ENCODE results near the gene PPFIA2. TPM values are rescaled to one million over a fixed set of nuclear protein-coding genes. Genes with fewer than 3 reads are reported as not detected.

Gene PPFIA2
- polyA plus RNA-seq, 1 of the 3 experiments (the other 2 are of a cell fraction) = not detected

GRCh38 chr12:81327425-81327824 is 431.7 kb downstream of the PPFIA2 start:
- no peaks in the 10 kb centered on the region for H3K79me2 ChIP-seq (ENCODE audit: insufficient read depth)
- no peaks in the 10 kb centered on the region for H3K9me3 ChIP-seq
- no peak overlapping the region for H2AFZ ChIP-seq (ENCODE audit: low read depth)
- no peak for DNase-seq
- ChIA-PET CTCF (no interaction called here), POLR2A (no interaction called here)
- H3K9me2 ChIP-seq = no peaks in the 10 kb centered on the region
- no peaks in the 10 kb centered on the region for H3K36me3 ChIP-seq (replicated peaks in 1 of 2; ENCODE audit: control insufficient read depth in 1 of 2, insufficient read depth in 2 of 2, low read length in 1 of 2)
- no peaks in the 10 kb centered on the region for H3K27me3 ChIP-seq (ENCODE audit: insufficient read depth)
- no peak overlapping the region for H3K4me3 ChIP-seq (ENCODE audit: low read depth in 2 of 2, low read length in 1 of 2)
- H3K4me1 ChIP-seq (ENCODE audit: control insufficient read depth in 1 of 2, insufficient read depth in 2 of 2, low read depth in 1 of 2, low read length in 1 of 2) = no peaks in the 10 kb centered on the region
- no peaks in the 10 kb centered on the region for H3F3A ChIP-seq (replicated peaks; ENCODE audit: insufficient read depth)
- TF ChIP-seq FOXJ3 (CRISPR knock-in tag; IDR thresholded peaks at IDR 0.05) = no peak
- TF ChIP-seq POLR2AphosphoS5 (IDR thresholded peaks at IDR 0.05; ENCODE audit: low read depth, low read length) = no peak
- TF ChIP-seq EZH2phosphoT487 (IDR thresholded peaks at IDR 0.05; ENCODE audit: borderline replicate concordance, low read depth) = no peak
- no peak for TF ChIP-seq RAD21 (IDR thresholded peaks at IDR 0.05; ENCODE audit: low read length)
- no peak for TF ChIP-seq GABPA (IDR thresholded peaks at IDR 0.05; ENCODE audit: low read depth)
- TF ChIP-seq SMC3 (IDR thresholded peaks at IDR 0.05; ENCODE audit: low read depth, low read length) = no peak
- no peak for TF ChIP-seq RXRA (IDR thresholded peaks at IDR 0.05; ENCODE audit: borderline replicate concordance, low read depth)
- TF ChIP-seq RFX5 (IDR thresholded peaks at IDR 0.05; ENCODE audit: low read length) = no peak
- TF ChIP-seq TCF12 (IDR thresholded peaks at IDR 0.05) = no peak
- TF ChIP-seq IRF3 (IDR thresholded peaks at IDR 0.05; ENCODE audit: low read depth, low read length) = no peak
- TF ChIP-seq YY1 (IDR thresholded peaks at IDR 0.05; ENCODE audit: low read depth) = no peak
- TF ChIP-seq ZBTB33 (IDR thresholded peaks at IDR 0.05; ENCODE audit: borderline replicate concordance, low read depth) = no peak
- TF ChIP-seq TEAD4 (IDR thresholded peaks at IDR 0.05; ENCODE audit: borderline replicate concordance, insufficient read depth) = no peak
- TF ChIP-seq SIN3A (IDR thresholded peaks at IDR 0.05; ENCODE audit: borderline replicate concordance, low read depth, low read length) = no peak
- H4K20me1 ChIP-seq (ENCODE audit: insufficient read depth) = no peaks in the 10 kb centered on the region
- H3K4me2 ChIP-seq = no peak overlapping the region
- H3K27ac ChIP-seq (ENCODE audit: low read depth in 2 of 2, low read length in 1 of 2) = no peak overlapping the region
- H3K9ac ChIP-seq = no peak overlapping the region

- ChIA-PET POLR2A (no interaction called here), CTCF (interaction anchor here (0.8 kb wide), 1 partner anchor 10 kb away, joined by 3 read pairs; no protein-coding TSS in a partner anchor)
- Histone ChIP-seq H4K20me1 (ENCODE audit: insufficient read depth) (no peaks in the 10 kb centered on the region), H3K36me3 (replicated peaks in 1 of 2; ENCODE audit: control insufficient read depth in 1 of 2, insufficient read depth in 2 of 2, low read length in 1 of 2) (no peaks in the 10 kb centered on the region), H3K4me3 (ENCODE audit: low read depth in 2 of 2, low read length in 1 of 2) (no peak overlapping the region), H3K4me2 (no peak overlapping the region), H3K4me1 (ENCODE audit: control insufficient read depth in 1 of 2, insufficient read depth in 2 of 2, low read depth in 1 of 2, low read length in 1 of 2) (no peaks in the 10 kb centered on the region), H3K27me3 (ENCODE audit: insufficient read depth) (no peaks in the 10 kb centered on the region), H3K27ac (ENCODE audit: low read depth in 2 of 2, low read length in 1 of 2) (no peak overlapping the region), H3K9me3 (no peaks in the 10 kb centered on the region), H3K9ac (no peak overlapping the region), H3K79me2 (ENCODE audit: insufficient read depth) (no peaks in the 10 kb centered on the region), H3F3A (replicated peaks; ENCODE audit: insufficient read depth) (no peaks in the 10 kb centered on the region), H3K9me2 (no peaks in the 10 kb centered on the region), H2AFZ (ENCODE audit: low read depth) (no peak overlapping the region)
- TF ChIP-seq RAD21 (IDR thresholded peaks at IDR 0.05; ENCODE audit: low read length) = no peak
- no peak for TF ChIP-seq TCF12 (IDR thresholded peaks at IDR 0.05)
- no peak for TF ChIP-seq FOXJ3 (CRISPR knock-in tag; IDR thresholded peaks at IDR 0.05)
- TF ChIP-seq RCOR1 (IDR thresholded peaks at IDR 0.05; ENCODE audit: low read length) = no peak
- no peak for TF ChIP-seq IRF3 (IDR thresholded peaks at IDR 0.05; ENCODE audit: low read depth, low read length)
- TF ChIP-seq GABPA (IDR thresholded peaks at IDR 0.05; ENCODE audit: low read depth) = no peak
- no peak for TF ChIP-seq NFIC (IDR thresholded peaks at IDR 0.05; ENCODE audit: borderline replicate concordance)
- TF ChIP-seq MAX (IDR thresholded peaks at IDR 0.05; ENCODE audit: low read depth) = no peak
- TF ChIP-seq SMC3 (IDR thresholded peaks at IDR 0.05; ENCODE audit: low read depth, low read length) = no peak
- TF ChIP-seq USF2 (IDR thresholded peaks at IDR 0.05; ENCODE audit: borderline replicate concordance, low read depth, low read length) = no peak
- no peak for DNase-seq
Observed at GRCh38 chr12:81325086-81325485, 434.1 kb downstream of the PPFIA2 start.
